Measurements from ENCODE around the gene CAMSAP2. TPM values are rescaled to one million over a fixed set of nuclear protein-coding genes. Genes with fewer than 3 reads are reported as not detected.

The CAMSAP2 gene
- polyA plus RNA-seq, 1 donor (not counting 4 experiments of a cell fraction or from before 2014, with no cell fraction given): 47.8 TPM

DNA sequence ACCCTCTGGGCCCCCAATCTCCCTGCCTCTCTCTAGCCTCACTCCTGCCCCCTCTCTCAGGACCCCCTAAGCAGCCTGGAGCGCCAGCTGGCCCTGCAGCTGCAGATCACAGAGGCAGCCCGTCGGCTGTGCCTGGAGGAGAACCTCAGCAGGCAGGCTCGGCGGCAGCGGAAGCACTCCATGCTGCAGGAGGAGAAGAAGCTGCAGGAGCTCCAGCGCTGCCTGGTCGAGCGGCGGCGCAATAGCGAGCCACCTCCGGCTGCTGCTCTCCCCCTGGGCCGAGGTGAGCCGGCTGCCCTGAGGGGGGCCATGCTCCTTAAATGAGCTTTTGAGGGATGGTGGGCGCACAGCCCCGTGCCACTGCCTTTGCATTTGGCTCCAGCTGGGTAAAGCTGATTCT lies 162.2 kb downstream of the CAMSAP2 start:
- peaks cover 39% of the 10 kb centered on the region for H3K4me1 ChIP-seq (ENCODE audit: control insufficient read depth, extremely low read depth, insufficient read depth, low read length)
- H3K79me2 ChIP-seq (ENCODE audit: control insufficient read depth, insufficient read depth, low read length): peaks cover 10% of the 10 kb centered on the region
- no peak overlapping the region for H3K9ac ChIP-seq (ENCODE audit: control insufficient read depth, extremely low read depth, insufficient read depth, low read length)
- H3K4me3 ChIP-seq (ENCODE audit: control insufficient read depth in 2 of 3, extremely low read depth in 1 of 3, insufficient read depth in 2 of 3, low read depth in 1 of 3, low read length in 3 of 3): no peak overlapping the region
- DNase-seq (ENCODE audit: low read depth, low spot score) (no peak), FAIRE-seq (no peak)
- peaks cover 11% of the 10 kb centered on the region for H4K20me1 ChIP-seq (ENCODE audit: control insufficient read depth, extremely low read depth, insufficient read depth, low read length)
- no peaks in the 10 kb centered on the region for H3K27me3 ChIP-seq (ENCODE audit: control insufficient read depth, extremely low read depth, insufficient read depth, low read length)
- no peak overlapping the region for H2AFZ ChIP-seq (ENCODE audit: control insufficient read depth, low read length)
- peaks cover 42 to 49% of the 10 kb centered on the region in 2 experiments for H3K36me3 ChIP-seq (ENCODE audit: control insufficient read depth in 2 of 2, extremely low read depth in 1 of 2, insufficient read depth in 2 of 2, low read length in 2 of 2)
- H3K27ac ChIP-seq (ENCODE audit: control insufficient read depth, insufficient read depth, low read length): no peak overlapping the region
- dilution Hi-C loops (cut with MboI; ENCODE audit: extremely low pct_ligation_motif_present, low sequenced_read_pairs): no loop called here
- peaks cover 11% of the 10 kb centered on the region for H3K9me1 ChIP-seq (ENCODE audit: control insufficient read depth, extremely low read depth, insufficient read depth, low read length)
- no peak overlapping the region for H3K4me2 ChIP-seq (ENCODE audit: control insufficient read depth, extremely low read depth, insufficient read depth, low read depth, low read length)
- no peak for TF ChIP-seq EZH2 (IDR thresholded peaks at IDR 0.05; ENCODE audit: low read length)
- TF ChIP-seq, protein P1, sequence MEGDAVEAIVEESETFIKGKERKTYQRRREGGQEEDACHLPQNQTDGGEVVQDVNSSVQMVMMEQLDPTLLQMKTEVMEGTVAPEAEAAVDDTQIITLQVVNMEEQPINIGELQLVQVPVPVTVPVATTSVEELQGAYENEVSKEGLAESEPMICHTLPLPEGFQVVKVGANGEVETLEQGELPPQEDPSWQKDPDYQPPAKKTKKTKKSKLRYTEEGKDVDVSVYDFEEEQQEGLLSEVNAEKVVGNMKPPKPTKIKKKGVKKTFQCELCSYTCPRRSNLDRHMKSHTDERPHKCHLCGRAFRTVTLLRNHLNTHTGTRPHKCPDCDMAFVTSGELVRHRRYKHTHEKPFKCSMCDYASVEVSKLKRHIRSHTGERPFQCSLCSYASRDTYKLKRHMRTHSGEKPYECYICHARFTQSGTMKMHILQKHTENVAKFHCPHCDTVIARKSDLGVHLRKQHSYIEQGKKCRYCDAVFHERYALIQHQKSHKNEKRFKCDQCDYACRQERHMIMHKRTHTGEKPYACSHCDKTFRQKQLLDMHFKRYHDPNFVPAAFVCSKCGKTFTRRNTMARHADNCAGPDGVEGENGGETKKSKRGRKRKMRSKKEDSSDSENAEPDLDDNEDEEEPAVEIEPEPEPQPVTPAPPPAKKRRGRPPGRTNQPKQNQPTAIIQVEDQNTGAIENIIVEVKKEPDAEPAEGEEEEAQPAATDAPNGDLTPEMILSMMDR (optimal IDR thresholded peaks at IDR 0.05 in 1 of 3, IDR thresholded peaks at IDR 0.05 in 1 of 3, conservative IDR thresholded peaks at IDR 0.05 in 1 of 3; ENCODE audit: extremely low read depth in 1 of 3, insufficient read depth in 2 of 3, low read length in 3 of 3): no peak
- no peaks in the 10 kb centered on the region for H3K9me3 ChIP-seq (ENCODE audit: control insufficient read depth, low read depth, low read length)

DNA sequence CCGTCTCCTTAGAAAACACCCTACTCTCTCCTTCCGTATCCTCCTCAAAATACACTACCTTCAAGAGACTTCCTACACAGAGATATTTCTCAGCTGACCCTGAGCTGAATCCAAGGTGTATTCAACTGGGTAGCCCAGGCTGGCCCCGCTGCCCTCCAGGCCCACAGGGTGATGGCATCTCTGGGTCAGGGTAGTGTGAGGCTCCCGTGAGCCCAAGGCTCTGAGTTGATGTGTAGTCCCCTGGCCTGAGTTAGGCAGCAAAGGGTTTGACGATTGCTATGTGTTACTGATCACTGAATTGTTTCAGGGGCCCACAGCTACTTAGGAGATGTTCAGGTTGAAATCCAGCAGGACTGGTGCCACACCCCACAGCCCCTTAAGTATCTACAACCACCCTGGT lies 162.7 kb downstream of the CAMSAP2 start:
- Histone ChIP-seq H3K9me1 (ENCODE audit: control insufficient read depth, extremely low read depth, insufficient read depth, low read length) (peaks cover 11% of the 10 kb centered on the region), H2AFZ (ENCODE audit: control insufficient read depth, low read length) (no peak overlapping the region), H3K4me3 (ENCODE audit: control insufficient read depth in 2 of 3, extremely low read depth in 1 of 3, insufficient read depth in 2 of 3, low read depth in 1 of 3, low read length in 3 of 3) (no peak overlapping the region), H3K9ac (ENCODE audit: control insufficient read depth, extremely low read depth, insufficient read depth, low read length) (no peak overlapping the region), H4K20me1 (ENCODE audit: control insufficient read depth, extremely low read depth, insufficient read depth, low read length) (peaks cover 11% of the 10 kb centered on the region), H3K4me2 (ENCODE audit: control insufficient read depth, extremely low read depth, insufficient read depth, low read depth, low read length) (no peak overlapping the region), H3K9me3 (ENCODE audit: control insufficient read depth, low read depth, low read length) (no peaks in the 10 kb centered on the region), H3K36me3 (ENCODE audit: control insufficient read depth in 2 of 2, extremely low read depth in 1 of 2, insufficient read depth in 2 of 2, low read length in 2 of 2) (peaks cover 42 to 49% of the 10 kb centered on the region in 2 experiments), H3K79me2 (ENCODE audit: control insufficient read depth, insufficient read depth, low read length) (peaks cover 8% of the 10 kb centered on the region), H3K27me3 (ENCODE audit: control insufficient read depth, extremely low read depth, insufficient read depth, low read length) (no peaks in the 10 kb centered on the region), H3K27ac (ENCODE audit: control insufficient read depth, insufficient read depth, low read length) (no peak overlapping the region), H3K4me1 (ENCODE audit: control insufficient read depth, extremely low read depth, insufficient read depth, low read length) (peaks cover 43% of the 10 kb centered on the region)
- dilution Hi-C loops (cut with MboI; ENCODE audit: extremely low pct_ligation_motif_present, low sequenced_read_pairs): no loop called here
- DNase-seq (ENCODE audit: low read depth, low spot score) (no peak), FAIRE-seq (no peak)
- TF ChIP-seq, protein P1 (optimal IDR thresholded peaks at IDR 0.05 in 1 of 3, IDR thresholded peaks at IDR 0.05 in 1 of 3, conservative IDR thresholded peaks at IDR 0.05 in 1 of 3; ENCODE audit: extremely low read depth in 1 of 3, insufficient read depth in 2 of 3, low read length in 3 of 3): no peak
- TF ChIP-seq EZH2 (IDR thresholded peaks at IDR 0.05; ENCODE audit: low read length): no peak

Measured in keratinocyte (primary cell).